Measurements from ENCODE around the gene MRPL42.

MRPL42 gene

GRCh38 chr12:93467351-93468007 is at the start of gene MRPL42:
Gene MRPL42, plus strand, starts transcription at chr12:93467514. Its CDS starts 1,772 bp downstream, at chr12:93469286.
- TF ChIP-seq CTCF (IDR thresholded peaks at IDR 0.05; ENCODE audit: control insufficient read depth, insufficient read depth, low read depth, low read length, missing control alignments) = peak; percentile 96
- peak within 1 kb of the TSS; percentile 78 for H3K4me3 ChIP-seq (ENCODE audit: control insufficient read depth, low read depth, low read length)
- peak; percentile 40 for DNase-seq (ENCODE audit: low read depth)

GRCh38 chr12:93417967-93418480 is 49.3 kb upstream of the MRPL42 start:
- DNase-seq (ENCODE audit: low read depth) = no peak
- TF ChIP-seq CTCF (IDR thresholded peaks at IDR 0.05; ENCODE audit: control insufficient read depth, insufficient read depth, low read depth, low read length, missing control alignments) = no peak

GRCh38 chr12:93419388-93420034 is 47.8 kb upstream of the MRPL42 start:
- peak; percentile 42 for DNase-seq (ENCODE audit: low read depth)

More at GRCh38 chr12:93417967-93418480, 49.3 kb upstream of the MRPL42 start:
- no peak overlapping the region for H3K4me3 ChIP-seq (ENCODE audit: control insufficient read depth, low read depth, low read length)

GRCh38 chr12:93422050-93422449 is 45.3 kb upstream of the MRPL42 start:
- no peak for DNase-seq (ENCODE audit: low read depth)
- no peak for TF ChIP-seq CTCF (IDR thresholded peaks at IDR 0.05; ENCODE audit: control insufficient read depth, insufficient read depth, low read depth, low read length, missing control alignments)
- no peak overlapping the region for H3K4me3 ChIP-seq (ENCODE audit: control insufficient read depth, low read depth, low read length)

More at GRCh38 chr12:93419388-93420034, 47.8 kb upstream of the MRPL42 start:
- no peak overlapping the region for H3K4me3 ChIP-seq (ENCODE audit: control insufficient read depth, low read depth, low read length)
- peak; percentile 38 for TF ChIP-seq CTCF (IDR thresholded peaks at IDR 0.05; ENCODE audit: control insufficient read depth, insufficient read depth, low read depth, low read length, missing control alignments)

- DNase-seq (ENCODE audit: low read depth) = no peak
- H3K4me3 ChIP-seq (ENCODE audit: control insufficient read depth, low read depth, low read length) = no peak overlapping the region
- no peak for TF ChIP-seq CTCF (IDR thresholded peaks at IDR 0.05; ENCODE audit: control insufficient read depth, insufficient read depth, low read depth, low read length, missing control alignments)
These were observed 41.4 kb upstream of the MRPL42 start for GRCh38 chr12:93425736-93426411.

GRCh38 chr12:93426412-93426805 is 40.9 kb upstream of the MRPL42 start:
- no peak overlapping the region for H3K4me3 ChIP-seq (ENCODE audit: control insufficient read depth, low read depth, low read length)
- no peak for DNase-seq (ENCODE audit: low read depth)
- TF ChIP-seq CTCF (IDR thresholded peaks at IDR 0.05; ENCODE audit: control insufficient read depth, insufficient read depth, low read depth, low read length, missing control alignments) = no peak
